ENCODE results near the gene PIP4K2B. TPM values are rescaled to one million over a fixed set of nuclear protein-coding genes. Genes with fewer than 3 reads are reported as not detected.

Gene PIP4K2B
- total and polyA plus RNA-seq, 9 of the 15 experiments (the other 6 are each of a cell fraction or from before 2014, with no cell fraction given), result 3.7 to 29.9 (median 23.0) TPM

DNA sequence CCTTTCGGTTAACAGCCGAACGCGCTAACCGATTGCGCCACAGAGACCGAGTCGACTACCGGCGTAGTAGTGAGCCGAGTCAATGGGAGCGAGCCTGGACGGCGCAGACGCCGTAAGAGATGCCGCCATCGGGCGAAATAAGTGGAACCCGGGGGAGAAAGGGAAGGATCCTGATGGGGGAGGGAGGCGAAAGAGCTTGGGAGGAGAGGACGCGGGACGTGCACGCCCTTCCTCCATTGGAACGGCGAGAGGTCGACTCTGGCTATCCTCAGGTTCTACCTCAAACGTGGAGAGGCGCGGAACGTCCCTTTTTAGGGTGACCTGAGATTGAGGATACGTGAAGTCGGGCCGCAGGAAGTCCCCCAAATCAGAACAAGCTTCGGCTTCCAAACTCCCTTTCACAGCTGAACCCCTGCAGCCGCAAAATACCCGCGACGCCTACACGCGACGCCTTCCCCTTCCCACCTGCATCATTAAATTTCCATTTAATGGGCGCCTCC lies 47.5 kb downstream of the PIP4K2B start (continued):
- TF ChIP-seq, protein P1, sequence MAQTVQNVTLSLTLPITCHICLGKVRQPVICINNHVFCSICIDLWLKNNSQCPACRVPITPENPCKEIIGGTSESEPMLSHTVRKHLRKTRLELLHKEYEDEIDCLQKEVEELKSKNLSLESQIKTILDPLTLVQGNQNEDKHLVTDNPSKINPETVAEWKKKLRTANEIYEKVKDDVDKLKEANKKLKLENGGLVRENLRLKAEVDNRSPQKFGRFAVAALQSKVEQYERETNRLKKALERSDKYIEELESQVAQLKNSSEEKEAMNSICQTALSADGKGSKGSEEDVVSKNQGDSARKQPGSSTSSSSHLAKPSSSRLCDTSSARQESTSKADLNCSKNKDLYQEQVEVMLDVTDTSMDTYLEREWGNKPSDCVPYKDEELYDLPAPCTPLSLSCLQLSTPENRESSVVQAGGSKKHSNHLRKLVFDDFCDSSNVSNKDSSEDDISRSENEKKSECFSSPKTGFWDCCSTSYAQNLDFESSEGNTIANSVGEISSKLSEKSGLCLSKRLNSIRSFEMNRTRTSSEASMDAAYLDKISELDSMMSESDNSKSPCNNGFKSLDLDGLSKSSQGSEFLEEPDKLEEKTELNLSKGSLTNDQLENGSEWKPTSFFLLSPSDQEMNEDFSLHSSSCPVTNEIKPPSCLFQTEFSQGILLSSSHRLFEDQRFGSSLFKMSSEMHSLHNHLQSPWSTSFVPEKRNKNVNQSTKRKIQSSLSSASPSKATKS (CRISPR knock-in tag; IDR thresholded peaks at IDR 0.05), result no peak
- TF ChIP-seq THRAP3 (IDR thresholded peaks at IDR 0.05; ENCODE audit: borderline replicate concordance) (no peak), E2F3 (CRISPR knock-in tag; IDR thresholded peaks at IDR 0.05) (peak; percentile 32; the same call in 1 of the 2 replicates), JUND (IDR thresholded peaks at IDR 0.05; ENCODE audit: borderline replicate concordance, low read depth, low read length) (no peak), JUND (tag; IDR thresholded peaks at IDR 0.05; ENCODE audit: borderline replicate concordance, low read depth, low read length) (peak; percentile 51; the same call in 1 of the 3 replicates), RBM22 (IDR thresholded peaks at IDR 0.05; ENCODE audit: low read depth, low read length, poor library complexity, severe bottlenecking) (peak; percentile 69), BRF1 (IDR thresholded peaks at IDR 0.05; ENCODE audit: borderline replicate concordance, extremely low read depth, insufficient read length) (peak; percentile 74), ZNF408 (CRISPR knock-in tag; IDR thresholded peaks at IDR 0.05; ENCODE audit: low read depth) (no peak), NRF1 (conservative IDR thresholded peaks at IDR 0.05 in 1 of 2, IDR thresholded peaks at IDR 0.05 in 1 of 2) (no peak), SREBF2 (CRISPR knock-in tag; IDR thresholded peaks at IDR 0.05) (peak; percentile 84; the same call in 1 of the 2 replicates), HNRNPLL (IDR thresholded peaks at IDR 0.05; ENCODE audit: low read depth, low read length, poor library complexity, severe bottlenecking) (peak; percentile 79), ZNF175 (CRISPR knock-in tag; IDR thresholded peaks at IDR 0.05; ENCODE audit: low read depth) (no peak)
- TF ChIP-seq, protein P2, sequence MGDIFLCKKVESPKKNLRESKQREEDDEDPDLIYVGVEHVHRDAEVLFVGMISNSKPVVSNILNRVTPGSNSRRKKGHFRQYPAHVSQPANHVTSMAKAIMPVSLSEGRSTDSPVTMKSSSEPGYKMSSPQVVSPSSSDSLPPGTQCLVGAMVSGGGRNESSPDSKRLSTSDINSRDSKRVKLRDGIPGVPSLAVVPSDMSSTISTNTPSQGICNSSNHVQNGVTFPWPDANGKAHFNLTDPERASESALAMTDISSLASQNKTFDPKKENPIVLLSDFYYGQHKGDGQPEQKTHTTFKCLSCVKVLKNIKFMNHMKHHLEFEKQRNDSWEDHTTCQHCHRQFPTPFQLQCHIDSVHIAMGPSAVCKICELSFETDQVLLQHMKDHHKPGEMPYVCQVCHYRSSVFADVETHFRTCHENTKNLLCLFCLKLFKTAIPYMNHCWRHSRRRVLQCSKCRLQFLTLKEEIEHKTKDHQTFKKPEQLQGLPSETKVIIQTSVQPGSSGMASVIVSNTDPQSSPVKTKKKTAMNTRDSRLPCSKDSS (IDR thresholded peaks at IDR 0.05; ENCODE audit: low read depth, partially characterized antibody), result peak; percentile 21
- TF ChIP-seq, protein P3, sequence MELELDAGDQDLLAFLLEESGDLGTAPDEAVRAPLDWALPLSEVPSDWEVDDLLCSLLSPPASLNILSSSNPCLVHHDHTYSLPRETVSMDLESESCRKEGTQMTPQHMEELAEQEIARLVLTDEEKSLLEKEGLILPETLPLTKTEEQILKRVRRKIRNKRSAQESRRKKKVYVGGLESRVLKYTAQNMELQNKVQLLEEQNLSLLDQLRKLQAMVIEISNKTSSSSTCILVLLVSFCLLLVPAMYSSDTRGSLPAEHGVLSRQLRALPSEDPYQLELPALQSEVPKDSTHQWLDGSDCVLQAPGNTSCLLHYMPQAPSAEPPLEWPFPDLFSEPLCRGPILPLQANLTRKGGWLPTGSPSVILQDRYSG (tag; conservative IDR thresholded peaks at IDR 0.05; ENCODE audit: low read depth), result no peak
- TF ChIP-seq, protein P4, sequence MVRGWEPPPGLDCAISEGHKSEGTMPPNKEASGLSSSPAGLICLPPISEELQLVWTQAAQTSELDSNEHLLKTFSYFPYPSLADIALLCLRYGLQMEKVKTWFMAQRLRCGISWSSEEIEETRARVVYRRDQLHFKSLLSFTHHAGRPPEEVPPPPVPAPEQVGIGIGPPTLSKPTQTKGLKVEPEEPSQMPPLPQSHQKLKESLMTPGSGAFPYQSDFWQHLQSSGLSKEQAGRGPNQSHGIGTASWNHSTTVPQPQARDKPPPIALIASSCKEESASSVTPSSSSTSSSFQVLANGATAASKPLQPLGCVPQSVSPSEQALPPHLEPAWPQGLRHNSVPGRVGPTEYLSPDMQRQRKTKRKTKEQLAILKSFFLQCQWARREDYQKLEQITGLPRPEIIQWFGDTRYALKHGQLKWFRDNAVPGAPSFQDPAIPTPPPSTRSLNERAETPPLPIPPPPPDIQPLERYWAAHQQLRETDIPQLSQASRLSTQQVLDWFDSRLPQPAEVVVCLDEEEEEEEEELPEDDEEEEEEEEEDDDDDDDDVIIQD (CRISPR knock-in tag; IDR thresholded peaks at IDR 0.05), result no peak
- TF ChIP-seq, protein P5, sequence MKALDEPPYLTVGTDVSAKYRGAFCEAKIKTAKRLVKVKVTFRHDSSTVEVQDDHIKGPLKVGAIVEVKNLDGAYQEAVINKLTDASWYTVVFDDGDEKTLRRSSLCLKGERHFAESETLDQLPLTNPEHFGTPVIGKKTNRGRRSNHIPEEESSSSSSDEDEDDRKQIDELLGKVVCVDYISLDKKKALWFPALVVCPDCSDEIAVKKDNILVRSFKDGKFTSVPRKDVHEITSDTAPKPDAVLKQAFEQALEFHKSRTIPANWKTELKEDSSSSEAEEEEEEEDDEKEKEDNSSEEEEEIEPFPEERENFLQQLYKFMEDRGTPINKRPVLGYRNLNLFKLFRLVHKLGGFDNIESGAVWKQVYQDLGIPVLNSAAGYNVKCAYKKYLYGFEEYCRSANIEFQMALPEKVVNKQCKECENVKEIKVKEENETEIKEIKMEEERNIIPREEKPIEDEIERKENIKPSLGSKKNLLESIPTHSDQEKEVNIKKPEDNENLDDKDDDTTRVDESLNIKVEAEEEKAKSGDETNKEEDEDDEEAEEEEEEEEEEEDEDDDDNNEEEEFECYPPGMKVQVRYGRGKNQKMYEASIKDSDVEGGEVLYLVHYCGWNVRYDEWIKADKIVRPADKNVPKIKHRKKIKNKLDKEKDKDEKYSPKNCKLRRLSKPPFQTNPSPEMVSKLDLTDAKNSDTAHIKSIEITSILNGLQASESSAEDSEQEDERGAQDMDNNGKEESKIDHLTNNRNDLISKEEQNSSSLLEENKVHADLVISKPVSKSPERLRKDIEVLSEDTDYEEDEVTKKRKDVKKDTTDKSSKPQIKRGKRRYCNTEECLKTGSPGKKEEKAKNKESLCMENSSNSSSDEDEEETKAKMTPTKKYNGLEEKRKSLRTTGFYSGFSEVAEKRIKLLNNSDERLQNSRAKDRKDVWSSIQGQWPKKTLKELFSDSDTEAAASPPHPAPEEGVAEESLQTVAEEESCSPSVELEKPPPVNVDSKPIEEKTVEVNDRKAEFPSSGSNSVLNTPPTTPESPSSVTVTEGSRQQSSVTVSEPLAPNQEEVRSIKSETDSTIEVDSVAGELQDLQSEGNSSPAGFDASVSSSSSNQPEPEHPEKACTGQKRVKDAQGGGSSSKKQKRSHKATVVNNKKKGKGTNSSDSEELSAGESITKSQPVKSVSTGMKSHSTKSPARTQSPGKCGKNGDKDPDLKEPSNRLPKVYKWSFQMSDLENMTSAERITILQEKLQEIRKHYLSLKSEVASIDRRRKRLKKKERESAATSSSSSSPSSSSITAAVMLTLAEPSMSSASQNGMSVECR (CRISPR knock-in tag; IDR thresholded peaks at IDR 0.05), result 0 out of 2 replicates have a peak, but pooled peaks have one; percentile 14
